HepG2 (cell line): Measurements from ENCODE around the gene PEX11B. TPM values are rescaled to one million over a fixed set of nuclear protein-coding genes. Genes with fewer than 3 reads are reported as not detected.
A peak's percentile ranks its signal among the peaks of the same experiment; 100 is the strongest.

Experiments
- ATAC-seq: fragments of 200-7000 bp; cut with Tn5 transposase; 3 replicates; pipeline ENCODE4 v1.9.1; 2020; ENCODE audit warnings: mild to moderate bottlenecking, moderate library complexity
- BruUV-seq: library from RNA; stranded (reverse); fragments of 400-500 nt; replicated peaks from 2 replicates; lab custom pipeline; 2021; lab: Mats Ljungman, UMichigan
- CTCF ChIA-PET: fragments of 300-600 bp; formaldehyde crosslinking; extraction: SDS; loops from one replicate; lab custom pipeline; 2021; ENCODE audit warnings: low total read pairs, inconsistent platforms, low intra/inter-chr PET ratio; lab: Yijun Ruan, JAX
- POLR2A ChIA-PET: fragments of 350-600 bp; sonication (Branson Sonifier 250); formaldehyde crosslinking; loops from one replicate; lab custom pipeline; 2020; ENCODE audit warnings: antibody characterized with exemption, inconsistent platforms; lab: Yijun Ruan, JAX
- DNase-seq: peaks from one replicate; pipeline ENCODE4 v3.0.0-alpha.2; 2015; ENCODE audit warnings: low spot score
- FAIRE-seq: peaks from 3 replicates; lab custom pipeline; 2011; peaks lifted over from hg19 to GRCh38; lab: Jason Lieb, UNC
- H2AFZ ChIP-seq: one replicate; pipeline ENCODE4 v1.6.1; 2011; ENCODE audit warnings: low read length, inconsistent platforms
- H3K27ac ChIP-seq: fragments of 300-600 bp; 3 replicates; pipeline ENCODE4 v1.8.0; 2011; ENCODE audit warnings: mixed run types, mild to moderate bottlenecking, mixed read lengths, low read length, inconsistent platforms; ENCODE audit not compliant: insufficient read depth; ENCODE audit errors: extremely low read length
- H3K27me3 ChIP-seq, 2 experiments: fragments of 200-600 bp in 1 of 2; 2 replicates in 1 of 2; 3 replicates in 1 of 2; pipeline versions ENCODE4 v1.6.0 to v1.8.0; 2011; ENCODE audit warnings: low read length in 2 of 2, mild to moderate bottlenecking in 2 of 2, moderate library complexity in 2 of 2, inconsistent platforms in 1 of 2; ENCODE audit not compliant: insufficient read depth in 2 of 2, control insufficient read depth in 1 of 2
- H3K36me3 ChIP-seq, 2 experiments: fragments of 200-600 bp in 1 of 2; replicated peaks in 1 of 2; 2 replicates in 1 of 2; 3 replicates in 1 of 2; pipeline versions ENCODE4 v1.5.1 to v1.8.0; 2011; ENCODE audit warnings: low read length in 2 of 2, inconsistent platforms in 1 of 2; ENCODE audit not compliant: insufficient read depth in 2 of 2, control insufficient read depth in 1 of 2
- H3K4me1 ChIP-seq: 2 replicates; pipeline ENCODE4 v1.5.1; 2012; ENCODE audit warnings: low read length, inconsistent platforms; ENCODE audit not compliant: insufficient read depth
- H3K4me2 ChIP-seq: 2 replicates; pipeline ENCODE4 v1.6.0; 2011; ENCODE audit warnings: low read depth, low read length, inconsistent platforms
- H3K4me3 ChIP-seq, 3 experiments: fragments of 200-600 bp in 1 of 3; sonication (generic), shearing (Covaris generic) in 1 of 3; replicated peaks in 1 of 3; 2 replicates each; pipeline ENCODE4 v1.5.1; 2011 to 2016; ENCODE audit warnings: low read length in 3 of 3, inconsistent platforms in 2 of 3, low read depth in 2 of 3, mild to moderate bottlenecking in 2 of 3, control low read depth in 1 of 3, mixed read lengths in 1 of 3; ENCODE audit not compliant: insufficient read depth in 1 of 3
- H3K79me2 ChIP-seq: one replicate; pipeline ENCODE4 v1.6.1; 2011; ENCODE audit warnings: low read length, inconsistent platforms; ENCODE audit not compliant: insufficient read depth
- H3K9ac ChIP-seq: 2 replicates; pipeline ENCODE4 v1.6.0; 2011; ENCODE audit warnings: mild to moderate bottlenecking, low read depth, low read length, inconsistent platforms; ENCODE audit not compliant: insufficient read depth
- H3K9me3 ChIP-seq: 2 replicates; pipeline ENCODE4 v1.5.1; 2012; ENCODE audit warnings: mild to moderate bottlenecking, low read length
- H4K20me1 ChIP-seq: 2 replicates; pipeline ENCODE4 v1.6.0; 2011; ENCODE audit warnings: inconsistent platforms, mild to moderate bottlenecking, low read length, moderate library complexity; ENCODE audit not compliant: insufficient read depth
- AKNA ChIP-seq: sonication (generic); formaldehyde crosslinking; IDR thresholded peaks from 2 replicates; pipeline ENCODE4 v1.4.0; 2020; ENCODE audit warnings: missing genetic modification reagents, borderline replicate concordance
- KDM6A ChIP-seq: IDR thresholded peaks from 2 replicates; pipeline ENCODE4 v1.6.1; 2016; ENCODE audit warnings: low read depth
- MAX ChIP-seq: IDR thresholded peaks from 2 replicates; pipeline ENCODE4 v1.6.1; 2012; ENCODE audit warnings: inconsistent platforms
- POLR2A ChIP-seq, 2 experiments: IDR thresholded peaks; 2 replicates each; pipeline ENCODE4 v1.6.1; 2011; ENCODE audit warnings: low read depth in 2 of 2, low read length in 2 of 2, mild to moderate bottlenecking in 1 of 2, moderate library complexity in 1 of 2; ENCODE audit not compliant: insufficient read depth in 1 of 2
- ZBTB46 ChIP-seq: sonication (generic); formaldehyde crosslinking; IDR thresholded peaks from 2 replicates; pipeline ENCODE4 v1.4.0; 2020; ENCODE audit warnings: mild to moderate bottlenecking, missing genetic modification reagents, borderline replicate concordance
- ZFY ChIP-seq: sonication (generic); formaldehyde crosslinking; IDR thresholded peaks from 2 replicates; pipeline ENCODE4 v1.4.0; 2020; ENCODE audit warnings: missing genetic modification reagents
- ZMYM3 ChIP-seq: sonication (generic); formaldehyde crosslinking; IDR thresholded peaks from 2 replicates; pipeline ENCODE4 v1.5.1; 2020; ENCODE audit warnings: mild to moderate bottlenecking, missing genetic modification reagents
- ZNF644 ChIP-seq: IDR thresholded peaks from 2 replicates; pipeline ENCODE4 v1.6.1; 2016; ENCODE audit warnings: low read depth
- WGBS: methylation state at CpG from one replicate; pipeline ENCODE4 v1.1.6; 2017; ENCODE audit warnings: low lambda C conversion rate; 5-methylcytosine and 5-hydroxymethylcytosine counted together
- in situ Hi-C: cut with HindIII; loops from 2 replicates; pipeline ENCODE4 v1.10.0; 2017; ENCODE audit warnings: low pct_unique_long_range_greater_than_20kb; ENCODE audit not compliant: extremely low pct_ligation_motif_present
- intact Hi-C: fragments of 100-400 bp; cut with micrococcal nuclease; formaldehyde crosslinking; loops from one replicate; pipeline ENCODE4 v1.10.0; 2022; ENCODE audit not compliant: unreplicated experiment
- polyA plus RNA-seq, 8 experiments: library from polyadenylated mRNA; depleted of rRNA in 3 of 8; stranded (reverse) in 7 of 8; unstranded in 1 of 8; fragments of >200 nt; fragmentation: Illumina TruSeq in 4 of 8; extraction: Trizol in 4 of 8; gene quantifications; 2 replicates each; pipeline versions ENCODE4 v1.2.1 to v1.2.3, GENCODE V29; 2011 to 2016; ENCODE audit warnings: low read depth in 4 of 8, missing spikeins in 1 of 8, mixed read lengths in 1 of 8; ENCODE audit not compliant: insufficient read depth in 1 of 8
- total RNA-seq, 5 experiments: library from RNA; depleted of rRNA; stranded (reverse); fragments of >200 nt; fragmentation: Illumina TruSeq; extraction: Trizol; gene quantifications; 2 replicates each; pipeline ENCODE4 v1.2.3, GENCODE V29; 2016; ENCODE audit warnings: low read depth in 1 of 5

Gene PEX11B
- total and polyA plus RNA-seq, 2 of the 13 experiments (the other 11 are each of a cell fraction or from before 2014, with no cell fraction given): 21.6 to 48.4 TPM

- TF ChIP-seq ZBTB46 (CRISPR knock-in tag) (no peak), POLR2A (IDR thresholded peaks at IDR 0.05; ENCODE audit: insufficient read depth in 1 of 2, low read depth in 2 of 2, low read length in 2 of 2) (peak in 1 of 2 experiments; percentile 26; a peak in 1 of 4 replicates), MAX (peak; percentile 11; the same call in 1 of the 2 replicates), ZMYM3 (peak; percentile 14; the same call in 1 of the 2 replicates)
These were observed 749 bp upstream of the PEX11B start (continued) for GRCh38 chr1:145918992-145919939.

GRCh38 chr1:145917595-145917994, 922 bp downstream of the PEX11B start:
- H3K9me3 ChIP-seq: no peaks in the 10 kb centered on the region
- ATAC-seq: no peak
- H3K79me2 ChIP-seq: peaks cover 8% of the 10 kb centered on the region
- peaks cover 18% of the 10 kb centered on the region for H3K4me1 ChIP-seq
- no peaks in the 10 kb centered on the region for H4K20me1 ChIP-seq
- TF ChIP-seq KDM6A (no peak), ZFY (CRISPR knock-in tag) (no peak), AKNA (CRISPR knock-in tag) (no peak), ZNF644 (CRISPR knock-in tag) (no peak)
- no peaks in the 10 kb centered on the region; a peak in 1 of 5 replicates for H3K27me3 ChIP-seq
- 67% methylated on average over 5 of the region's 5 CpGs for WGBS
- H3K9ac ChIP-seq: peak overlapping the region; percentile 87
- no TSS peak for BruUV-seq
- FAIRE-seq: no peak
- intact Hi-C loops (loop anchor here (5.0 kb wide), 1 partner anchor 90 kb away; no protein-coding TSS in a partner anchor), in situ Hi-C loops (no loop called here)
- peaks cover 1 to 9% of the 10 kb centered on the region in 2 experiments; a peak in 3 of 5 replicates for H3K36me3 ChIP-seq
- H2AFZ ChIP-seq: no peak overlapping the region
- H3K4me2 ChIP-seq: peak overlapping the region; percentile 99
- H3K4me3 ChIP-seq: peak overlapping the region; percentile 79 to 99 (median 92)
- H3K27ac ChIP-seq: peak overlapping the region; percentile 78
- ChIA-PET CTCF (no interaction called here), POLR2A (interaction anchor here (0.8 to 3.4 kb wide), 3 partner anchors 10 to 58 kb away, joined by 3 to 36 read pairs (median 25); partner anchors contain the start of genes PIAS3 and RBM8A)
- DNase-seq: no peak
